HUES64 (cell line): ENCODE results near the gene TSKU.

Experiments
- H3K27ac ChIP-seq: 2 replicates; pipeline ENCODE4 v1.7.0; 2013; ENCODE audit warnings: low read depth, low read length, inconsistent platforms
- H3K27me3 ChIP-seq: 2 replicates; pipeline ENCODE4 v1.6.1; 2013; ENCODE audit warnings: mild to moderate bottlenecking, low read length; ENCODE audit not compliant: insufficient read depth
- H3K36me3 ChIP-seq: 2 replicates; pipeline ENCODE4 v1.6.1; 2013; ENCODE audit warnings: mild to moderate bottlenecking, low read length; ENCODE audit not compliant: insufficient read depth
- H3K4me1 ChIP-seq: 2 replicates; pipeline ENCODE4 v1.6.1; 2013; ENCODE audit warnings: mild to moderate bottlenecking, low read length, moderate library complexity; ENCODE audit not compliant: insufficient read depth
- H3K4me3 ChIP-seq: 2 replicates; pipeline ENCODE4 v1.5.1; 2013; ENCODE audit warnings: mild to moderate bottlenecking, low read length, moderate library complexity
- H3K9ac ChIP-seq: 2 replicates; pipeline ENCODE4 v1.6.1; 2013; ENCODE audit warnings: mild to moderate bottlenecking, low read depth, low read length
- H3K9me3 ChIP-seq: 2 replicates; pipeline ENCODE4 v1.6.1; 2013; ENCODE audit warnings: low read depth, low read length; ENCODE audit not compliant: insufficient read depth
- WGBS: fragments of 150-250, 120-280 bp; methylation state at CpG from one replicate; pipeline ENCODE4 v1.1.7; 2013; ENCODE audit warnings: missing lambda C conversion rate; 5-methylcytosine and 5-hydroxymethylcytosine counted together

Gene TSKU

GRCh38 chr11:76744186-76745043 lies 38.7 kb upstream of the TSKU start:
- H3K4me1 ChIP-seq = no peaks in the 10 kb centered on the region
- H3K27ac ChIP-seq = no peak overlapping the region
- no peak overlapping the region for H3K9ac ChIP-seq
- no peaks in the 10 kb centered on the region for H3K27me3 ChIP-seq
- H3K4me3 ChIP-seq = no peak overlapping the region
- no peaks in the 10 kb centered on the region for H3K36me3 ChIP-seq
- H3K9me3 ChIP-seq = no peaks in the 10 kb centered on the region
- WGBS = 82% methylated on average over 14 of the region's 14 CpGs

- Histone ChIP-seq H3K9me3 (no peaks in the 10 kb centered on the region), H3K27me3 (no peaks in the 10 kb centered on the region), H3K4me3 (no peak overlapping the region), H3K4me1 (no peaks in the 10 kb centered on the region), H3K27ac (no peak overlapping the region), H3K9ac (no peak overlapping the region), H3K36me3 (no peaks in the 10 kb centered on the region)
- WGBS = 87% methylated on average over 4 of the region's 4 CpGs
Measured at GRCh38 chr11:76745044-76745376, 38.1 kb upstream of the TSKU start.

- H3K27ac ChIP-seq = no peak overlapping the region
- WGBS = 70% methylated on average over 8 of the region's 8 CpGs
- no peak overlapping the region for H3K9ac ChIP-seq
Measured at GRCh38 chr11:76745561-76746207, 37.5 kb upstream of the TSKU start.

GRCh38 chr11:76747153-76747914 lies 35.8 kb upstream of the TSKU start:
- no peaks in the 10 kb centered on the region for H3K27me3 ChIP-seq
- H3K9me3 ChIP-seq = no peaks in the 10 kb centered on the region
- H3K4me1 ChIP-seq = peaks cover 2% of the 10 kb centered on the region; the same call in 1 of the 2 replicates
- H3K9ac ChIP-seq = no peak overlapping the region
- no peaks in the 10 kb centered on the region for H3K36me3 ChIP-seq
- H3K4me3 ChIP-seq = no peak overlapping the region
- no peak overlapping the region for H3K27ac ChIP-seq
- WGBS = 90% methylated on average over 7 of the region's 8 CpGs

More at GRCh38 chr11:76745561-76746207, 37.5 kb upstream of the TSKU start:
- Histone ChIP-seq H3K4me3 (no peak overlapping the region), H3K4me1 (no peaks in the 10 kb centered on the region), H3K27me3 (no peaks in the 10 kb centered on the region), H3K9me3 (no peaks in the 10 kb centered on the region), H3K36me3 (no peaks in the 10 kb centered on the region)

- H3K4me1 ChIP-seq = peaks cover 8% of the 10 kb centered on the region; the same call in 1 of the 2 replicates
- H3K27ac ChIP-seq = no peak overlapping the region
- H3K9me3 ChIP-seq = no peaks in the 10 kb centered on the region
- H3K36me3 ChIP-seq = no peaks in the 10 kb centered on the region
- no peak overlapping the region for H3K4me3 ChIP-seq
- H3K27me3 ChIP-seq = no peaks in the 10 kb centered on the region
- WGBS = 93% methylated on average over 12 of the region's 13 CpGs
- H3K9ac ChIP-seq = no peak overlapping the region
Measured at GRCh38 chr11:76747915-76748860, 35.0 kb upstream of the TSKU start.

GRCh38 chr11:76748948-76749347 lies 34.2 kb upstream of the TSKU start:
- no peaks in the 10 kb centered on the region for H3K27me3 ChIP-seq
- H3K9me3 ChIP-seq = no peaks in the 10 kb centered on the region
- peaks cover 8% of the 10 kb centered on the region; the same call in 1 of the 2 replicates for H3K4me1 ChIP-seq
- H3K36me3 ChIP-seq = no peaks in the 10 kb centered on the region
- no peak overlapping the region for H3K27ac ChIP-seq
- no peak overlapping the region for H3K4me3 ChIP-seq
- no peak overlapping the region for H3K9ac ChIP-seq
- WGBS = 97% methylated on average over 5 of the region's 5 CpGs

- WGBS = 88% methylated on average over 1 of the region's 2 CpGs
- H3K27me3 ChIP-seq = no peaks in the 10 kb centered on the region
- H3K4me3 ChIP-seq = no peak overlapping the region
- H3K36me3 ChIP-seq = no peaks in the 10 kb centered on the region
- no peak overlapping the region for H3K9ac ChIP-seq
- no peak overlapping the region for H3K27ac ChIP-seq
- H3K9me3 ChIP-seq = no peaks in the 10 kb centered on the region
- H3K4me1 ChIP-seq = peaks cover 8% of the 10 kb centered on the region; the same call in 1 of the 2 replicates
Measured at GRCh38 chr11:76750067-76750466, 33.1 kb upstream of the TSKU start.

- H3K4me1 ChIP-seq = peaks cover 8% of the 10 kb centered on the region; the same call in 1 of the 2 replicates
- H3K27me3 ChIP-seq = no peaks in the 10 kb centered on the region
- 93% methylated on average over 6 of the region's 6 CpGs for WGBS
- H3K9ac ChIP-seq = no peak overlapping the region
- no peaks in the 10 kb centered on the region for H3K36me3 ChIP-seq
- no peaks in the 10 kb centered on the region for H3K9me3 ChIP-seq
- H3K27ac ChIP-seq = no peak overlapping the region
- H3K4me3 ChIP-seq = no peak overlapping the region
Measured at GRCh38 chr11:76750746-76751145, 32.4 kb upstream of the TSKU start.

GRCh38 chr11:76752321-76753143 lies 30.6 kb upstream of the TSKU start:
- H3K27me3 ChIP-seq = no peaks in the 10 kb centered on the region
- no peak overlapping the region for H3K4me3 ChIP-seq
- H3K4me1 ChIP-seq = peaks cover 8% of the 10 kb centered on the region; the same call in 1 of the 2 replicates
- H3K9ac ChIP-seq = no peak overlapping the region
- no peak overlapping the region for H3K27ac ChIP-seq
- H3K36me3 ChIP-seq = no peaks in the 10 kb centered on the region
- WGBS = 76% methylated on average over 25 of the region's 25 CpGs
- H3K9me3 ChIP-seq = no peaks in the 10 kb centered on the region

GRCh38 chr11:76753449-76753848 lies 29.7 kb upstream of the TSKU start:
- WGBS = 93% methylated on average over 3 of the region's 3 CpGs
- Histone ChIP-seq H3K4me1 (peaks cover 8% of the 10 kb centered on the region; the same call in 1 of the 2 replicates), H3K9me3 (no peaks in the 10 kb centered on the region), H3K9ac (no peak overlapping the region), H3K4me3 (no peak overlapping the region), H3K27ac (no peak overlapping the region), H3K27me3 (no peaks in the 10 kb centered on the region), H3K36me3 (no peaks in the 10 kb centered on the region)
